ENCODE data around the gene ALG9.

ALG9 gene

DNA sequence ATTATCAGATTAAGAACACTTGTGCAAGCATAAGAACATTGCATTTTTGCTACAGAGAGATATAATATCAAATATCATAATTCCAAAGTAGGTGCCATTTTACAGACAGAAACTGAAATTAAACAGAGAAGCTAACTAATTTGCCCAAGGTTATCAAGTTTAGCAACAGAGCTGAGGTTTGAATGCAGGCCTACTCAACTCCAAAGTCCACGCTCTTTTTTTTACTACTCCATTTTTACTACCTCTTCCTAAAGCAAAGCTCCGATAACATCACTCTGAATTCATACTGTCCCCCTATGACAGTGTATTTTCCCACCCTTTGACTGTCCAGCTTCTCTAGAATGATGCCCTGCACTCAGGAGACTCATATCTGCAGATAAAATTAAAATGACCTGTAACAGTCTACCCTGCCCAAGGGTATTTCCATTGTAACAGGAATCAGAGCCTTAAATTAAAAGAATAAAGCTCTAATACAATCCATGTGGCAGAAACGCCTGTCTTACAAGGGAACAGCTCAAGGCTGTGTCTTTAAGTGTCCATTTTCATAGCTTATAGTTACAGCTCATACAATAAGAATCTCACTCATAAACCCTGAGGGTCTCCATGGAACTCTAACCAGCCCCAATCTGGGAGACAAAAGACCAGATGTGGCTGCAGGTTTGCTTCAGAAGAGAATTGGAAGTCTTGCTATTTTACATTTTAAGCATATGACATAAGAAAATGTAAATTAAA, 36.8 kb downstream of the ALG9 start:
- no peak for DNase-seq

DNA sequence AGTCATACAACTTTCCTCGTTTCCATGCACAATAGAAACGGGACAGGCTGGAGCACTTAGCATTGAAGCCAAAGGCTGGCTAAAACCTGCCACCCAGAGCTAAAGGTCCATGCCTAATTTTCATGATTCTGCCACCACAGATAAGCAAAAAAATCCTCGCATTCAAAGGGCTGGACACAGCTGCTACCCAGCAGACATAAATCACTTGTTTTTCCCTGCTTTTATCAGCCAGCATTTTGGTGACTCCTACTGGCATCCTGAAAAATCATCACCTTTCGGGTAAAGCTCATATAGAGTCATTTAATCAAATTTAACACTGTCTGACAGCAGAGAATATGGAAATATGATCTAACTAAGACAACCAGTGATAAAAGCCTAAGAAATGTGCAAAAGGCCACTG, 37.9 kb downstream of the ALG9 start:
- no peak for DNase-seq

DNA sequence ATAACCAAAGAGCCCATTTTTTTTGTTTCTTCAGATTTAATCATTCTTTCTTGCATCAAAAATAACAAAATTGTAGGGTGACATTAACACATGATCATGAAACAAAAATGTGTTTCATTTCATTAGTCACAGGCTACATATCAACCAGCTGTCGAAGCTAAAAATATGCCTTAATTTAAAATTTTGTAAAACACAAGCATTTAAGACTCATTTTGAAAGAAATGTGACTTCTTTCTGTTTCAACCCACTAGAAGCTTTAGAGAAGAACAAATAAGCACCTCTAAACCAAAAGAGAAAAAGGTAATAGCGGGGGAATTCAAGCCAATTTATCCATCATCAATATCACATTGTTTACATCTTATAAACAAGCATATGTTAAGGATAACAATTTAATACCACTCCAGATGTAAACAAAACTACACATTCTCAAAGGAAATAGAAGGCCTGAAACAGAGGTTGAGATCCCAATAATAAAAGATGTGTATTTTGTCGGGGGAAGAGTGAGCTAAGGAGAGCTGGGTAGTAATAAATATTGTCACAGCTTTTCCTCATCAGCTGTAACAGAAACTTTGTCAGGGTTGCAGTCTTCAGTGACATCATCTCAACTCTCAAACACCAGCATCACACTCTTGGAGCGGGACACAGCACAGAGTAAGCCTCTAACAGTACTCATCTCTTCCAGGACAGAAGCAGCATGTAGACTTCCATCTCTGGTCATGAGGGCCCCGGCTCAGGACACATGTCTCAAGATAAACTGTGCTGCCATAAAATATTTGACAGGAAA, 42.0 kb downstream of the ALG9 start:
- peak; percentile 51 for DNase-seq

DNA sequence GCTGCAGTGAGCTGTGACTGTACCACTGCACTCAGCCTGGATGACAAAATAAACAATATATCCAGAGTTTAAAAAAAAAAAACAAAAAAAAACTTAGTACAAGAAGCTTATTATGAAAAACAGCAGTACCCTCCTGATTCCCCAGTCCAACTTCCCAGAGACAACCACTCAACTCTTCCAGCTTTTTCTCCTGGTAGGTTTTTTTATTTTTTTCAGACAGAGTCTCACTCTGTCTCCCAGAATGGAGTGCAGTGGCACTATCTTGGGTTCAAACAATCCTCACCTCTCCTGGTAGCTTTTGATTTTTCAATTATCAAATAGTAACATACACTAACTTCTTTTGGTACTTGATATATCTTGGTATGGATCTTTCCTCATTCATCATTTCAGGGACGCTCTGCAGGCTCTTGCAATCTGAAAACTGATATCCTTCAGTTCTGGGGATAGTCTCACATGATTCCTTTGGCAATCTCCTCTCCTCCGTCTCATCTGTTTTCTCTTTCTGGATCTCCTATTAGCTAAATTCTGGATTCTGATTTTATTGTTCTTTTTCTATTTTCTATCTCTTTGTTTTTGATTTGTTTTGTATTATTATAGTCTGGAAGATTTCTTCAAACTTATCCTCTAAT, 44.9 kb downstream of the ALG9 start:
- DNase-seq, result no peak

DNA sequence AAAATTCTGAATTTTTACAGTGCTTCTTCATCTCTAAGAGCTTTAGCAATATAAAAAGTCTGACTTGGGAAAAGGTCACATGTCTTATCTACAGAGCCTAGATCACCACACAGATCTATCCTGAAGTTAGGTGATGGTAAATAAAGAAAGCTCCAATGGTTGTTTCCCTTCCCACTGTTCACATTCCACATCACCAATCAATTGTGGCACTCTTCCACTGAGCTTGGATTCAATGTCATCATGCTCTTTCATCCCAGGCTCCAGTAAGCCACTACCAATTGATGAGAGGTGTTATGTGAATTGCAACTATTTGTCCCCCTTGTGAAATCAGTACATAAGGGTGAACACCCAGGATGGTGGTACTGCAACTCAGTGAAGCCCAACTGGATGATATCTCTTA, 47.8 kb downstream of the ALG9 start:
- DNase-seq, result no peak

DNA sequence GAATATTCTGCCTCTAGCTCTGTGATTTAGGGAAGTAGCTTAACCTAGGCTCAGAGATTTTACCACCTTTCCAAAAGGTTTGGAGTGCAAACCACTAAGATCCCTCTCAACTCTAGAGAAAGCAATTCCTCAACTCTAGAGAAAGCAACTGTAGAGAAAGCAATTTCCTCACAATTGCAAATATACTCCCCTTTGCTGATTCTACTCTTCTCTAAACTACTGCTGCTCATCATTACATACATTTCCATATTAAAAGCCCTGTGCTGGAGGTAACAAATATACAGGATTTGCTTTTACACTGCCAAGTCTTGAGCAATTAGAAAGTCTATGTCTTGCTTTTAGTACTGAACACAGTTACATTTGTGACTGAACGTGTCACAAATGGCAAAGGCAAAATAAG, 48.2 kb downstream of the ALG9 start:
- DNase-seq, result no peak

DNA sequence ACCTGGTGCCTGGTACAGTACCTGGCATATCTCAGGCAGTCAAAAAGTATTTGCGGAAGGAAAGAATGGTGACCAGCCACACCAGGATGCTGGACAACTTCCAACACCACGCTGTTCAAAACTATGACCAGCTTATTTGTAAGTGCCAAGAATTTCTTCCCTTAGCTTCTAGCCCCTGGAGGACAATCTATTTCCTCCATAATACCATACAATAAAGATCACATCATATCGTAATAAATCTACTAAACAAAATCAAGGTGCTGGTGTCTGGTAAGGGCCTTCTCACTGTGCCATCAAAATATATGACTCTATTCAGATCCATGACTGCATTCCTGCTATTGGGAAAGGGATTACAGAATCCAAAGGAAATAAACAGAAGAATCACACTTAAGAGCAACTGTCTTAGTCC, 51.5 kb downstream of the ALG9 start:
- DNase-seq, result peak; percentile 18

DNA sequence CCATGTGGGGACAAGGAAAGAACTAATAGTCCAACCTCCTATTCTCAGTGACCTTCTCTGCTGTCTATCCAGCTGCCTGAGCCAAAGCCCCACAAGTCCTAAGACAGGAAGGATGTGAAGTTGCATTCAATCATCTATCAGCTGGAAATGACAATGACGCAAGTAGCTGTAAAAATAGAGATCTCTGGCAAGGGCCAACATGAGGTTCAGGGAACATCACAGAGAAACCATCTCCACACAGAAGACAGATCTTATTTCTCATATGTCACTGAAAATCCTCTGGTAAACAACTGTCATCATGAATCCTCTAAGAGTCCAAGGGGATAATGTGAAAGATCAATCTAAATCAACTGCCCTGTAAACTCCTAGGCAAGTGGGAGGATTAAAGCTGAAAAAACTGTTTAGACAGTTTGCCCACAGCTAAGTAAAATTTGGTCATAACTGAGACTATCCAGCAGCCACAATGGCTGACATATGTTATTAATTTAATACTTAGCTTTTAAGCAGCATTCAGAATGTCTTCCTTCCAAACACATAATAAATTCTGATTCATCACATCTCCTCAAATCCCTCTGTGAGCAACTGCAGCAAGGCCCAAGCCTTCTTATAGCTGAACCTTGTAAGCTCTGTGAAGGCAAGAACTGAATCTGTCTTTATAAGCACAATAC, 52.1 kb downstream of the ALG9 start:
- DNase-seq, result peak; percentile 80

DNA sequence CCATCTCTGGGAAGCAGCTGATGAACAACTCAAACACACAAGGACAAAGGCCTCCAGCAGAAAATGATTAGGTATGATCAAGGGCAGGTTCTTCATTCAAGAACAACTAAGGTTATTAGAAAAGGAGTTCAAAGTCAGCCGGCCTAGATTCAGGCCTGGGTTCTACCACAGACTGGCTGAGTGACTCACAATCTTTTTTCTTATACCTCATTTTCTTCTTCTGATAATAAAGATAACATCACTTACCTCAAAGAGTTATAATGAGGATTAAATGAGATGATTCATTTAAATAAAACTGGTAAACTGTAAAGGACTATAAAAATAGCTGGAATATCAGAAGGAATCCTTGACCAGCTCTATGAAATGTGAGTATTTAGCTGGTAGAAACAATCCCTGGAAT, 55.9 kb downstream of the ALG9 start:
- DNase-seq, result no peak

DNA sequence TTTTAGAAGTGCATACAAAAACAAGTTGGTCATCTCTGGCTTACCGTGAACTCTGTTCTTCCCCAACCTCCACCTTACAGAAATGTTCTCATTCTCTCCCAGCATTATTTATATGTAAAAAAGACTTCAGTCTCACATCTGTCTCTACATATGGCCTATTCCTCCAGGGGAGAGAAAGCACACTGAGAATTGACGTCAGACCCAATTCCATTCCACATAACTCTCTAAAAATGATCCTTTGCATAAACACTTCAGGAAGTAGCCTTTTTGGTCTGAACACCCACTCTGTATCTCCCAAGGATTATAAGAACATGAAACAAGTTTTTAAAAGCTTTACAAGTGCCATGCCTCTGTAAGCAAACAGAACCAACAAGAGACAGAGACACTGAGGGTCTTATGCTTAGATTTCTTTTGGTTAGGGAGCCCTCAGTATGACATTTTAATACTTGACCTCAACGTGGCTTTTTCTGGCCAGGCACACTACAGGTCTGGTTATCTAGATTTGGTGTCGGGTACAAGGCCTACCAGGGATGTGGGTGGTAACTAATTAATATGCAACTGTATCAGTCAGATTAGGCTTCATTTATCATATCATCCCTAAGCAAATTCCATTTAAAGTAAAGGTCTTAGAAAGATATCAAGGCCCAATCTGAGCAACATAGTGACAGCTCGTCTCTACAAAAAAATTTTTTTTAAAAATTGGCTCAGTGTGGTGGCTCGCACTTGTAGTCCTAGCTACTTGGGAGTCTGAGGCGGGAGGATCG, 56.6 kb downstream of the ALG9 start:
- no peak for DNase-seq

DNA sequence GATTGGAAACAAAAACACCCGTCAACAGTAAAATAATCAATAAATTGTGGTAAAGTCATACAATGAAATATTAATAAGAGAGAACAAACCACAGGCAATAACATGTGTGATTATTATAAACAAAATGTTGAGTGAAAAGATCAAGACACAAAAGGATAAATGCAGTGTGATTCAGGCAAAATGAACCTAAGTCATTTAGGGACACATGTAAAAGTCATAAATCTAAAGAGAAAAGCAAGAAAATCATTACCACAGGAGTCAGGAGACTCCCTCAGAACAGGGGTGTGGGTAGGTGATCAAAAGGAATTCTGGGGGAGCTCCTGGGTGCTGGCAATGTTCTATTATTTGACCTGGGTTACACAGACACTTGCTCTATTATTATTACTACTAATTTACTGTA, 57.3 kb downstream of the ALG9 start:
- DNase-seq, result no peak

DNA sequence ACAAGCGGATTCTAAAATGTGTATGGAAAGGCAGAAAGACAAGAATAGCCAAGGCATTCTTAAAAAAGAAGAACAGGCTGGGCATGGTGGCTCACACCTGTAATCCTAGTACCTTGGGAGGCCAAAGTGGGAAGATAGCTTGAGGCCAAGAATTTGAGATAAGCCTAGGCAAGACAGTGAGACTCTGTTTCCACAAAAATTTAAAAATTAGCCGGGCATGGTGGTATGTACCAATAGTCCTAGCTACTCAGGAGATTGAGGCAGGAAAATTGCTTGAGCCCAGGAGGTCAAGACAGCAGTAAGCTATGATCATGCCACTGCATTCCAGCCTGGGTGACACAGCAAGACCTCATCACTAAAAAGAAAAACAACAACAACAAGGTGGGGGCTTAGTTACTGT, 59.2 kb downstream of the ALG9 start:
- DNase-seq, result no peak

DNA sequence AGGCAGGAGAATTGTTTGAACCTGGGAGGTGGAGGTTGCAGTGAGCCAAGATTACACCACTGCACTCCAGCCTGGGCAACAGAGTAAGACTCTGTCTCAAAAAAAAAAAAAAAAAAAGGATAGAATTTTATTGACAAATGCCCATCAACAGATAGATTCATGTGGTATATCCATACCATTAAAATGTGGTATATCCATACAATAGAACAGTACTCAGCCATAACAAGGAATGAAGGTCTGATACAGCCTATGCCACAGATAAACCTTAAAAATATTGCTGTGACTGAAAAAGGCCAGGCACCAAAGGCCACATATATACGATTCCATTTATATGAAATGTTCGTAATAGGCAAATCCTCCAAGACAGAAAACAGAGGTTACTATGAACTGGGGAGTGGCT, 59.9 kb downstream of the ALG9 start:
- DNase-seq, result no peak

DNA sequence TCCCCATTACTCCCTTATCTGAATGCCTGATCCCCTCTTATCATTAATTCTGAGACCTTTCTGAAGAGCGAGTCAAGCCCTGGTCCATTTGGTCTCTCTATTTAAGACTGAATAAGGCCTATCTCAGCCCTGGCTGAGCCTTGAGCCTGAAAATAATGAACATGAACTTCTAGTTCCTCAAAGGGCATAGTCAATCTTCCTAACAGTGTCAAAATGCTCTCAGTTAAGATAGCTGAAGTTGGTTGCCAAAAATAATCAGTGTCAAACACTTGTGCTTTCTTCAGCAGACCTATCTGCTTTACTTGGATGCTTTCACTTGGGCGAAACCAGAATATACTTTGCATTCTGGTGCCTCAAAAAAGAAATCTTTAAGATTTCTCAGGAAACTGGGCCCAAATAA, 62.5 kb downstream of the ALG9 start:
- no peak for DNase-seq

DNA sequence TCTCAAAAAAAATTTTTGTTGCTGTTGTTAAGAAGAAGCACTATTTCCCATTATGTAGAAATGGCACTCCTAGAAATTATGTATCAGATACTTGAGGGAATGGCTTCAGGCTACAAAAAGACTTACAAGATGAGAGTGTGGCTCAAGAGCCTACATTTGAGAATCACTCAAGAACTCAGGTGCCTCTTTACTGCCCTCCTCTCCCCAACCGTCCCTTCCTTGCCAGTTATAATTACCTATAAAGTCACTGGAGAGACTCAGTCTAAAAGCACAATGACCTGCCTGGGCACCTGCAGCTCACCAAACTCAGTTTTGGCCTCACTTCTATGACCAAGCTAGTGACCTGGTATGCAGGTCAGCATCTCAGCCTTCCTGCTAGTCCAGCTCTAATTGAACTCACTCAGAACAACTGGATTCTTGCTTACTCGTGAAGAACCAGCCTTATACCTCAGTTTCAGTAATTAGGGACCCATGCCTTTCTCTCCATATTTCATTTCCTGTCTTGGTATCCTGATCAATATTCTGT, 63.3 kb downstream of the ALG9 start:
- DNase-seq, result no peak

DNA sequence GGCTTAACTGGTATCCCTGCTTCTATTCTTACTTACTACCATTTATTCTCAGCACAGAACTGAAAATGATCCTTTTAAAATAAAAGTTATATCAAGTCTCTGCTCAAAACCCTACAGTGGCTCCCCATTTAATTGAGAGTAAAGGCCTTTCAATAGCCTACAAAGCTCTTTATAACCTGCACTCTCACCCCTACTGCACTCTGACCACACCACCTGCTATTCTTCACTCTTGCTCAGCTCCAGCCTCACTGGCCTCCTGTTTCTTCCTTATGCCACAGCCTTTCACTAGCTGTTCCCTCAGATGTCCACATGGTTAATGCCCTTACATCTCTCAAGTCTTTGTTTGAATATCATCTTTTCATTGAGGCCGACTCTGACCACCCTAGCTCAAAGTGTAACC, 64.3 kb downstream of the ALG9 start:
- no peak for DNase-seq

DNA sequence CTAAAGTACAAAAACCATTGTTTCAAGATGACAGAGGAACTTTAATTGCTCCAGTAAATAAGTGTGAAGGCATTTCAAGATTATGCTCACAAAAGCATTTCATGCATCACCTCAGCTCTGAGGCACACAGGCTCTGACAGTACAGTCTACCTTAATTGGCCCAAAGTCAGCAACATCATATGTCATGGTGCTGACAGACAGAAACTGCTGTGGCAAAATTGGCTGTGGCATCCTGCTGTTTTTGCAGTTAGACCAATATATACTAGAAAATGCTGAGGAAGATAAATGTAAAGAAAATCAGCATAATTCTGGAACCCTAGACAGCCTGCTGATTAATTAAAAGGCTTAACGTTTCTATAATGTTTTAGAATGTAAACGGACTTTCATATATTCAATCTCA, 70.2 kb downstream of the ALG9 start:
- DNase-seq, result no peak

DNA sequence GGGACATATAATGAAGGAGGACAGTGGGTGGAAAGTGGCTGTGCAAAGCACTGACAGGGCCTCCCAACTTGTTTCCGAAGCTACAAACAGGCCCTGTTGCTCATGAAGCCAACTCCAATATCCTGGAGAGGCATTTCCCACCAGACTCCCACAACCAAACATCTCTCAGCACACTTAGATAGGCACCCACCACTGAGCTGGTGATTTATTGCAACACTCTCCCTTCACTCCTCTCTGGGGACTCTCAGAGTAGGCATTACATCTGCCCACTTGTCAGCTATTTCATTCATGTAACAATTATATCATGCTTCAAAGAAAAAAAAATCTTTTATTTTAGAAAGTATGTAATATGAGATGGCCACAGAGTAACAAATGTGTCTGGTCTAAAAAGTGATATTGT, 73.1 kb downstream of the ALG9 start:
- no peak for DNase-seq

DNA sequence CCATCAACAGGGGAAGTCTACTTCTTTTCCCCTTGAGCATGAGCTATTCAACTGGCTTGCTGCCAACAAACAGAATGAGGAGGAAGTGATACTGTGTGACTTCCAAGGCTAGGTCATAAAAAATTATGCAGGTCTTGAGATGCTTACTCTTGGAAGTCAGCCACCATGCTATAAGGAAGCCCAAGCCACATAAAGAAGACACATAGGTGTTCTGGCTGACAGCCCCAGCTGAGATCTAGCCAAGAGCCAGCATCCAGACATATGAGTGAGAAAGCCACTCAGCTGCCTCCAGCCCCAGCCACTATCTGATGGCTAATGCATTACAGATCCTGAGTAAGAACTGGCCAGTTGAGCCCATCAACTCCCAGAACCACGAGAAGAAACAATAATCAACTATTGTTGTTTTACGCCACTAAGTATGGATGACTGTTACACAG, 74.2 kb downstream of the ALG9 start:
- peak; percentile 19 for DNase-seq

DNA sequence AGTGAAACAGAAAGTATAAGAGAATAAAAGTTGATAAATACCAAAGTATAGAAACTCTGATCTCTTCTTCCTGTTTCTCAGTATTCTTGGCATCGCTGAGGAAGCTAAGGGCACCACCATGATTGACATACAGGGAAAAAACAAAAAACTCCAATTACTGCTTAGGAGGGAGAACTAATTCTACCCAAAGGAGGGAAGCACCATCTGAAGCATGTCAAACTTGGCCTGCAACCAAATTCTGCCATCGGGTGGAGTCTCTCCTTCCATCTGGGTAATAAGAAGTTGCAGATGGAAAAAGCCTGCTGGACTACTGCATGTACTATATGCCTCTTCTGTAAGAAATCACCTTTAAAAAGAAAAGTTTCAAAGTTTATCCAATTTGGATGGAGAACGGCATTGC, 74.7 kb downstream of the ALG9 start:
- DNase-seq, result no peak

DNA sequence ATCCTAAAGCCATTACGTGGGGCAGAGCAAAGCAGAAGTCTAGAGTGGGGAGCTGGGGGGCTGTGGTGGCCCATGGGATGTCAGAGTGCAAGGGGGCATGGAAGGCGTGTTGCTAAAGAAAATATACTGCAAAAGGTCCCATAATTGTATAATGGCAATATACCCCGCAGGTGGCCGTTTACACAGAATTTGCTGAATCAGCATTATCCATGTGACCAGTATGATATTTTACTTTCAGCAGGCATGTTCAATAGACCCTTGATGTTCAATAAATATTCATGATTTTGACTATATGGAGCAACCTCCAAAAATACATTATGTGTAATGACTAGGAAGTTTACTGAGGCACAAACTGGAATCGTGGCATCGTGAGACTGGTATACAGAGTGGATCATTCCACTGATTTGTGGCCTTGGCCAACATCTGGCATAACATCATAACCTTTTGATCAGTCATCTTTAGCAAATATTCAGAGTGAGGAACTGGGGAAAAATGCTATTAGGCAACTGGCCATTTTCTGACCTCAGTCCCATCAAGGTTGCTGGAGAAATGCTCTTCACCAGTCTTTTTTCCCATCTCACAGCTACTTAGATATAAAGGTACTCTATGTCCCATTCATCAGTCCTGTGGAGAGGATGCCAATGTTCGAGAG, 75.9 kb downstream of the ALG9 start:
- DNase-seq, result peak; percentile 79

DNA sequence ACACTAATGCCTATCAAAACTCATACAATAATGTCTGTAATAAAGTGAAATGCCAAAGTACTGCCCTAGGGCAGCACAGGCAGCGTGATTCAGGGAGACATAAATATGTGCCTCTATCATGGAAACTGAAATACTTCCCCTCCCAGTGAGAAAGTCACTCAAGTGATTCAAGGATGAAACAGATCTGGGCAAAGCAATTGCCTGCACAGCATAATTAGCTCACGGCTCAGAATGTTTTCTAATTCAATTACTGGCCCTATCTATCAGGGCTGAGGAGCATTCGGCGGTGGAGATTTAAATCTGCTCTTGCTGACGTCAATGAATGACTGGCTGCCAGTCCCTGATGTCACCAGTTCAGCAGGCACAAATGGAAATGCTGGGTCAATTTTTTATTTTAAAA, 77.5 kb downstream of the ALG9 start:
- no peak for DNase-seq
